GM20431 (cell line): Measurements from ENCODE around the gene PPIB.
"Not testable (repeated sequence)": the region's sequence is repeated elsewhere in the genome, so short reads cannot be mapped to it uniquely, and the experiment has no call there.

ENCODE experiments used
- in situ Hi-C: fragments of 300-500 bp; cut with MseI, MboI; formaldehyde crosslinking; loops from one replicate; pipeline ENCODE4 v1.15.0; 2020; ENCODE audit warnings: low sequenced_read_pairs; ENCODE audit not compliant: unreplicated experiment

Gene PPIB

DNA sequence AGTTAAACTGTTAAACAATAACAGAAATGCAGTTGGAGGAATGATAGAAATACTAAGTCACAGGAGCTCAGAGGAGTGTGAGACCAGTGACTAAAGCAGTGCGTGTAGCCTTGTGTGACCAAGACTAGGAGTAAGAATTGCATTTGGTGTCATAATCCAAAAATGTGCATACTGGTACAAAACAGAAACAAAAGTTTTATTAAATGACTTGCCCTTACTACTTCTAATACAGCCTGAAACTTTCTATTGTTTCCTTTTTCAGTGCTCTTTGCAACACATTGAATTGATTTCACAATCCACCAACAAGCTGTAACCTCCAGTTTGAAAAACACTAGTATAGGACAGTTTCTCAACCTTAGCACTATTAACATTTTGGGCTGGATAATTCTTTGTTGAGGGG, 49.9 kb downstream of the PPIB start:
- in situ Hi-C loops: no loop called here

DNA sequence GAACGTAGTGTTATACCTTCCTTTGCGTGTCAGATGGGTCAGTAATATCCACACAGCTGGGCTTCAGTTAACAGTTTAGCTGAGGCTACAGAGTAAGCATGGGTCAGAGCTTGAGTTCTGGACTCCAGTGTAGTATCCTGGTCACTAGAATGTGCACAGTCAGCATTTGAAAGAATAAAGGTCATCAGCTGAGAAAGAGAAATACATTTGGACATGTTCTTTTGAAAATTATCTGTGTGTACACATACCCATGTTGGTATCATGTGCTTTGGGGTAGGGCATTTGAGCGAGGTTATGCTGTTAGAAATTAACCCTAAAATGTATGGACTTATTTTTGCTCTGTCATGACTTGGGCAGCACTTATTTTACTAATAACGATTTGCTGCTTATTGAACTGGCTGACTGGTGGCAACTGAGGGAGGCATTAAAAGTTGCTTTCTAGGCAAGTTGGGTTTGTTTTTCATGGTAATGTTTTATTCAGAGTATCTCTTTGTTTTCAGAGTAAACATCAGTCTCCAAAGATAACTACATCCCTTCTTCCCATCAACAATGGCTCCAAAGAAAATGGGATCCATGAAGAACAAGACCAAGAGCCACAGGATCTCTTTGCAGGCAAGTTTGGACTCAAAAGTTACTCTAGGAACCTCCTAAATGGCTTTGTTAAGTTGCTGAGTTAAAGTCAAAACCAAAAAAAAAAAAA, 50.6 kb downstream of the PPIB start:
- in situ Hi-C loops: no loop called here

DNA sequence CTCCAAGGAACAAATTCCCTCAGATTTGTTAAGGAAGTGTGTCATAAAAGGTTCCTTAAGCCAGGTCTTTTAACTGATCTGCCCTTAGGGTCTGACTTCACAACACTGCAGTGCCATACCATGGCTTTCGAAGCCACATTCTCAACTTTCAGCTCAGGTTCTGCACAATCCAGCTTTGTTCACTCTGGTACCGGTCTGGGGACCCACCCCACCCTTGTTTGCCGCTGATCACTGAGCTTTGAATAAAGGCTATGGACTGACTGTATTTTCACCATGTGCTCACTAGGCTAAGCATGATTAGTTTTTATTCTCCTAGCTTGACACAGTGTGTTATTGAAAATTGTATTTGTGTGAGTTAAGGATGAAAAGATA, 51.2 kb downstream of the PPIB start:
- in situ Hi-C loops: no loop called here

DNA sequence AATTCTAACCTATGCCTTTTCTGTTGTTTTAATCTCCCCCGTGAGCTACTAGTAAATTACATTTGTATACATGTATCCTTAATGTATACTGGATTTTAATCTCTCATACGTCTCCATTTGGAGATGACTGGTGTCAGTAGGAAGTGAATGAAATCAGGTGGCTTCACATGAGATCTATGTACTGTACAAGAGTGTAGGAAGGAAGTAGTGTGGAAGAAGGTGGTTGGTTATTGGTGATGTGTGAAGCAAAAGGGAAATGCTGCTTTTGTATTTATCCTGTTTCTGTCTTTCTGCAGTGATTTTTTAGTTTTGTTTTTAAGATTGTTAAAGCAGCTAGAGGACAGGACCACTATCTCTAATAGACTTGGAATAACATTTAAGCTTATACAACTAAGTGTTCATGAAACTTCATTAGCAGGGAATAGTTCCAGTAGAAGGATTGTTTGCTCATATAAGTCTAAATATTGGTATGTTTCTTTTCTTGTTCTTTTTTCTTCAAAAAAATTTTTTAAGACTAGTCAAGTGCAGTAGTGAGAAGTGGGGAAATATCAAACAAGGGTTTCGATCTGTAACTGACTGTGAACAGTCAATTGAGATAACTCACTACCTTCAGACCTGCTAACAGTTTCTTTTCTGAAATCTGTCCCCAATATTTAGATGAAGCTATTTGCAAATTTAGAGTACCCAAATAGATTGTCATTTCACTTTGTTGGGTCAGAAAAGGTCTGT, 51.7 kb downstream of the PPIB start:
- in situ Hi-C loops: no loop called here

DNA sequence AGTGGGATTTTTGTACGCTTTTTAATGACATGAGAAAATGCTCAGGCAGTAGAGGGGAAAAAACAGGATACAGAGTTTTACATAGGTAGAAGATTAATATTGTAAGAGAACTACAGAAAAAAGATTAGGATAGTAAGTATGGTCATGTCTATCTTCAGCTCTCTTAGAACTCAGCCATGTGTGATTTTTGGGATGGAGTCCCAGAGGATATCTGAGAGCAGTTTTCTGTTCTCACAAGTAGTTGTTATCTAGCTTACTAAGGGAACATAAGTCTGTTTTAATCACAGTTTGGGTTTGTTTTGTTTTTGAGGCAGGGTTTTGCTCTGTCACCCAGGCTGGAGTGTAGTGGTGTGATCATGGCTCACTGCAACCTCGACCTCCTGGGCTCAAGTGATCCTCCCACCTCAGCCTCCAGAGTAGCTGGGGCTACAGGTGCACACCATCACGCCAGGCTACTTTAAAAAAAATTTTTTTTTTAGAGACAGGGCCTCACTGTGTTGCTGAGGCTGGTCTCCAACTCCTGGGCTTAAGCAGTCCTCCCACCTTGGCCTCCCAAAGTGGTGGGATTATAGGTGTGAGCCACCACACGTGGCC, 52.6 kb downstream of the PPIB start:
- in situ Hi-C loops: not testable (repeated sequence)

DNA sequence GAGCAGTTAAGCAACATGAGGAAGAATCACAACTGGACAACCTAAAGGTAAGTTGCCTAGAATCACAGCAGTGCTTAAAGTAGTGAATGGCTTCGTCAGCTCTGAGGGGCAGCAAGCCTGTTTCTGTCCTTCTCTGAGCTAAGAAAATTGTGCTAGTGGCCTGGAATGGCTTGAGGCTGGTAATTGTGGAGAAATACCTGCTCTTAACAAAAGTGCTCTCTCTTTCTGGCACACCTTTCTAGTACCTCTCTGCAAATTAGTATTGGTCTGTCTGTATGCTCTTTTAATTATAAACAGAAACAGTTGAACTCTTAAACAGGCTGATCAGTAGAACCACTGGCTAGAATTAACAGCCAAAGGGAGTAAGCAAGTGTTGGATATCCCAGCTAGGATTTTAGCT, 55.5 kb downstream of the PPIB start:
- in situ Hi-C loops: no loop called here
